Spinal cord (tissue), 4 donors: ENCODE data around the gene FAM90A26. TPM values are rescaled to one million over a fixed set of nuclear protein-coding genes. Genes with fewer than 3 reads are reported as not detected.

ENCODE experiments used
- polyA plus RNA-seq, 2 donors: library from polyadenylated mRNA; unstranded; fragments of 120-200 nt; gene quantifications; one replicate each; pipeline ENCODE4 v1.2.1, GENCODE V29; 2013; ENCODE audit not compliant: insufficient read length in 2 of 2
- total RNA-seq, 2 donors: library from RNA; depleted of rRNA in 1 of 2; stranded (reverse); fragments of 120-200 nt in 1 of 2; fragments of >200 nt in 1 of 2; gene quantifications; one replicate each; pipeline versions ENCODE4 v1.2.3 to v1.2.4, GENCODE V29; 2013 to 2014

The FAM90A26 gene
- total and polyA plus RNA-seq, 4 donors, result 0.20 TPM; not detected in 3

Other genes with a start within 250 kb of the FAM90A26 start
- not detected for gene USP17L10, start 40.2 kb downstream of the FAM90A26 start, total RNA-seq
- gene USP17L10, start 40.2 kb downstream of the FAM90A26 start, polyA plus RNA-seq, result not detected
- not detected for gene USP17L11, start 45.0 kb downstream of the FAM90A26 start, total RNA-seq
- gene USP17L11, start 45.0 kb downstream of the FAM90A26 start, polyA plus RNA-seq, result not detected
- not detected for gene USP17L12, start 49.7 kb downstream of the FAM90A26 start, total RNA-seq
- gene USP17L12, start 49.7 kb downstream of the FAM90A26 start, polyA plus RNA-seq, result not detected
- not detected for gene USP17L13, start 54.5 kb downstream of the FAM90A26 start, total RNA-seq
- gene USP17L13, start 54.5 kb downstream of the FAM90A26 start, polyA plus RNA-seq, result not detected
- not detected for gene USP17L15, start 64.0 kb downstream of the FAM90A26 start, total RNA-seq
- not detected for gene USP17L15, start 64.0 kb downstream of the FAM90A26 start, polyA plus RNA-seq
- gene USP17L17, start 73.5 kb downstream of the FAM90A26 start, total RNA-seq, result not detected
- gene USP17L17, start 73.5 kb downstream of the FAM90A26 start, polyA plus RNA-seq, result not detected
- not detected for gene USP17L18, start 78.2 kb downstream of the FAM90A26 start, total RNA-seq
- gene USP17L18, start 78.2 kb downstream of the FAM90A26 start, polyA plus RNA-seq, result not detected
- gene USP17L19, start 83.0 kb downstream of the FAM90A26 start, total RNA-seq, result not detected
- gene USP17L19, start 83.0 kb downstream of the FAM90A26 start, polyA plus RNA-seq, result not detected
- gene USP17L20, start 87.7 kb downstream of the FAM90A26 start, total RNA-seq, result not detected
- not detected for gene USP17L20, start 87.7 kb downstream of the FAM90A26 start, polyA plus RNA-seq
- gene USP17L21, start 92.5 kb downstream of the FAM90A26 start, total RNA-seq, result not detected
- not detected for gene USP17L21, start 92.5 kb downstream of the FAM90A26 start, polyA plus RNA-seq
- gene USP17L22, start 97.2 kb downstream of the FAM90A26 start, total RNA-seq, result not detected
- gene USP17L22, start 97.2 kb downstream of the FAM90A26 start, polyA plus RNA-seq, result not detected
- not detected for gene USP17L24, start 154.8 kb downstream of the FAM90A26 start, total RNA-seq
- not detected for gene USP17L24, start 154.8 kb downstream of the FAM90A26 start, polyA plus RNA-seq
- gene USP17L25, start 159.5 kb downstream of the FAM90A26 start, total RNA-seq, result not detected
- gene USP17L25, start 159.5 kb downstream of the FAM90A26 start, polyA plus RNA-seq, result not detected
- not detected for gene USP17L26, start 164.2 kb downstream of the FAM90A26 start, total RNA-seq
- gene USP17L26, start 164.2 kb downstream of the FAM90A26 start, polyA plus RNA-seq, result not detected
- gene USP17L5, start 169.0 kb downstream of the FAM90A26 start, total RNA-seq, result not detected
- gene USP17L5, start 169.0 kb downstream of the FAM90A26 start, polyA plus RNA-seq, result not detected
- not detected for gene USP17L27, start 173.7 kb downstream of the FAM90A26 start, total RNA-seq
- gene USP17L27, start 173.7 kb downstream of the FAM90A26 start, polyA plus RNA-seq, result not detected
- not detected for gene USP17L28, start 178.5 kb downstream of the FAM90A26 start, total RNA-seq
- not detected for gene USP17L28, start 178.5 kb downstream of the FAM90A26 start, polyA plus RNA-seq
- not detected for gene USP17L29, start 183.2 kb downstream of the FAM90A26 start, total RNA-seq
- not detected for gene USP17L29, start 183.2 kb downstream of the FAM90A26 start, polyA plus RNA-seq
- gene USP17L30, start 192.7 kb downstream of the FAM90A26 start, total RNA-seq, result not detected
- not detected for gene USP17L30, start 192.7 kb downstream of the FAM90A26 start, polyA plus RNA-seq